CD4-positive, alpha-beta memory T cell (primary cell): Measurements from ENCODE around the gene DGLUCY. TPM values are rescaled to one million over a fixed set of nuclear protein-coding genes. Genes with fewer than 3 reads are reported as not detected.

Experiments used
- CTCF ChIA-PET: fragments of 350-600 bp; sonication (Branson Sonifier 250); formaldehyde crosslinking; loops from one replicate; lab custom pipeline; 2021; ENCODE audit warnings: inconsistent platforms; ENCODE audit not compliant: partially characterized antibody; lab: Charles Lee
- POLR2A ChIA-PET: fragments of 350-600 bp; sonication (Branson Sonifier 250); formaldehyde crosslinking; loops from one replicate; lab custom pipeline; 2021; ENCODE audit not compliant: partially characterized antibody; lab: Charles Lee
- DNase-seq, 5 donors: peaks; one replicate each; pipeline versions ENCODE4 v3.0.0 to v3.0.0-alpha.2; 2020 to 2022; ENCODE audit warnings: mixed read lengths in 1 of 5
- H3K27ac ChIP-seq: one replicate; pipeline ENCODE4 v1.7.0; 2013; ENCODE audit warnings: low read depth, low read length
- H3K27me3 ChIP-seq: 2 replicates; pipeline ENCODE4 v1.7.0; 2013; ENCODE audit warnings: mild to moderate bottlenecking, low read length, moderate library complexity; ENCODE audit not compliant: insufficient read depth
- H3K36me3 ChIP-seq: 2 replicates; pipeline ENCODE4 v1.7.0; 2013; ENCODE audit warnings: mild to moderate bottlenecking, low read length, moderate library complexity; ENCODE audit not compliant: insufficient read depth
- H3K4me1 ChIP-seq: 2 replicates; pipeline ENCODE4 v1.7.0; 2013; ENCODE audit warnings: mild to moderate bottlenecking, low read length, moderate library complexity; ENCODE audit not compliant: insufficient read depth
- H3K4me3 ChIP-seq, 2 donors: one replicate each; pipeline ENCODE4 v1.7.0; 2013; ENCODE audit warnings: low read length in 2 of 2, mild to moderate bottlenecking in 1 of 2
- H3K9me3 ChIP-seq, 2 donors: one replicate each; pipeline ENCODE4 v1.7.0; 2013; ENCODE audit warnings: low read length in 2 of 2, control low read depth in 1 of 2; ENCODE audit not compliant: control insufficient read depth in 1 of 2
- H3K27ac Mint-ChIP-seq, 7 donors: one replicate each; pipeline ENCODE4 v1.8.0; 2020 to 2021; ENCODE audit warnings: mixed read lengths in 7 of 7, mild to moderate bottlenecking in 6 of 7, inconsistent platforms in 3 of 7, moderate library complexity in 3 of 7
- H3K27me3 Mint-ChIP-seq, 2 donors: one replicate each; pipeline ENCODE4 v1.8.0; 2020 to 2021; ENCODE audit warnings: mixed read lengths in 2 of 2
- H3K36me3 Mint-ChIP-seq, 2 donors: one replicate each; pipeline ENCODE4 v1.8.0; 2020 to 2021; ENCODE audit warnings: mixed read lengths in 2 of 2, inconsistent platforms in 1 of 2, mild to moderate bottlenecking in 1 of 2
- H3K4me1 Mint-ChIP-seq, 4 donors: one replicate each; pipeline ENCODE4 v1.8.0; 2020 to 2021; ENCODE audit warnings: mixed read lengths in 4 of 4, mild to moderate bottlenecking in 1 of 4
- H3K4me3 Mint-ChIP-seq, 8 donors: one replicate each; pipeline ENCODE4 v1.8.0; 2020 to 2021; ENCODE audit warnings: mixed read lengths in 8 of 8, mild to moderate bottlenecking in 7 of 8, moderate library complexity in 6 of 8, inconsistent platforms in 3 of 8
- H3K9me3 Mint-ChIP-seq, 8 donors: one replicate each; pipeline ENCODE4 v1.8.0; 2020 to 2021; ENCODE audit warnings: mixed read lengths in 8 of 8, mild to moderate bottlenecking in 5 of 8, inconsistent platforms in 3 of 8, moderate library complexity in 1 of 8
- intact Hi-C: fragments of 100-400 bp; cut with micrococcal nuclease; formaldehyde crosslinking; loops from one replicate; pipeline ENCODE4 v1.15.1; 2023
- polyA plus RNA-seq, 2 donors: library from polyadenylated mRNA; unstranded; fragments of 300-500 nt; fragmentation: Illumina TruSeq; gene quantifications; one replicate each; pipeline ENCODE4 v1.2.3, GENCODE V29; 2021
- total RNA-seq, 2 experiments: library from RNA; stranded (reverse); gene quantifications; one replicate each; pipeline ENCODE4 v1.2.3, GENCODE V29; 2021

The DGLUCY gene
- total and polyA plus RNA-seq, 4 experiments from 2014 or later: 40.9 to 141 (median 89.0) TPM

DNA sequence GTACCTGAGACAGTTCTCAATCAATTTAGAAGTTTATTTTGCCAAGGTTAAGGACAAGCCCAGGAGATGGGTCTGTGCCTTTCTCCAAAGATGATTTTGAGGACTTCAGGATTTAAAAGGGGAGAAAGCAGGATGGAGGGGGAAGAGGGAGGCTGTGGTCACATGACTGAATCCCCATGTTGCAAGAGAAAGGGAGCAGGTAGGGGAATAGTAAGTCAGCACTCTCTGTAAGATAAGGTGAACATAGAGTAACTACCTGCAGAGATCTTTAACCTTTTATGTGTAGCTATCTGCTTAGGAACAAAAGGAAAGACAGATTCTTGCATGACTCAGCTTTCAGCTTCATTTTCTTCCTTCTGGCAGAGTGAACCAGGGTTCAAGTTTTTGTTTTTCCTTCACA lies 25.9 kb downstream of the DGLUCY start:
- no peak for DNase-seq
- Mint-ChIP-seq H3K27me3 (no peaks in the 10 kb centered on the region), H3K36me3 (peaks cover 14 to 28% of the 10 kb centered on the region in 2 donors), H3K9me3 (no peaks in the 10 kb centered on the region), H3K4me1 (peaks cover 24 to 56% (median 45%) of the 10 kb centered on the region in 4 donors), H3K27ac (peak overlapping the region in 5 of 7 donors; percentile 25 to 70 (median 56)), H3K4me3 (no peak overlapping the region)
- peaks cover 20% of the 10 kb centered on the region for H3K4me1 ChIP-seq
- no peak overlapping the region for H3K27ac ChIP-seq
- CTCF ChIA-PET: interaction anchor here (0.7 to 2.9 kb wide), 13 partner anchors 21 to 250 kb away, joined by 3 to 18 read pairs (median 5); partner anchors contain the start of genes DGLUCY and RPS6KA5
- H3K27me3 ChIP-seq: no peaks in the 10 kb centered on the region
- no peaks in the 10 kb centered on the region for H3K9me3 ChIP-seq
- H3K4me3 ChIP-seq: no peak overlapping the region
- intact Hi-C loops: loop anchor here (1.0 kb wide), 1 partner anchor 236 kb away; no protein-coding TSS in a partner anchor
- H3K36me3 ChIP-seq: peaks cover 4% of the 10 kb centered on the region
- POLR2A ChIA-PET: interaction anchor here (2.1 to 2.6 kb wide), 2 partner anchors 25 to 80 kb away, joined by 13 to 15 read pairs; partner anchors contain the start of genes DGLUCY and RPS6KA5

- Mint-ChIP-seq H3K36me3 (peaks cover 12 to 32% of the 10 kb centered on the region in 2 donors), H3K4me3 (no peak overlapping the region), H3K27me3 (no peaks in the 10 kb centered on the region), H3K27ac (peak overlapping the region in 5 of 7 donors; percentile 15 to 64 (median 25)), H3K9me3 (no peaks in the 10 kb centered on the region), H3K4me1 (peaks cover 24 to 62% (median 47%) of the 10 kb centered on the region in 4 donors)
- Histone ChIP-seq H3K27ac (no peak overlapping the region), H3K27me3 (no peaks in the 10 kb centered on the region), H3K9me3 (no peaks in the 10 kb centered on the region), H3K4me1 (peaks cover 27% of the 10 kb centered on the region), H3K4me3 (no peak overlapping the region), H3K36me3 (peaks cover 8% of the 10 kb centered on the region)
- ChIA-PET POLR2A (interaction anchor here (0.7 kb wide), 1 partner anchor 347 kb away, joined by 3 read pairs; no protein-coding TSS in a partner anchor), CTCF (interaction anchor here (0.7 to 2.9 kb wide), 5 partner anchors 24 to 82 kb away, joined by 3 to 18 read pairs (median 14); partner anchors contain the start of genes DGLUCY and RPS6KA5)
- intact Hi-C loops: loop anchor here (1.0 kb wide), 1 partner anchor 237 kb away; no protein-coding TSS in a partner anchor
- DNase-seq: no peak
These were observed 26.8 kb downstream of the DGLUCY start for GRCh38 chr14:91140672-91141071.

- no peak overlapping the region for H3K4me3 ChIP-seq
- Mint-ChIP-seq H3K4me1 (peaks cover 24 to 62% (median 47%) of the 10 kb centered on the region in 4 donors), H3K9me3 (no peaks in the 10 kb centered on the region), H3K36me3 (peaks cover 14 to 43% of the 10 kb centered on the region in 2 donors), H3K4me3 (peak overlapping the region in 5 of 8 donors; percentile 13 to 73 (median 47)), H3K27ac (peak overlapping the region; percentile 37 to 85 (median 68)), H3K27me3 (no peaks in the 10 kb centered on the region)
- CTCF ChIA-PET: interaction anchor here (1.0 to 1.8 kb wide), 4 partner anchors 31 to 239 kb away, joined by 3 to 9 read pairs (median 6); partner anchors contain the start of gene RPS6KA5
- no peaks in the 10 kb centered on the region for H3K9me3 ChIP-seq
- no peak overlapping the region for H3K27ac ChIP-seq
- DNase-seq: peak; percentile 13 to 65 (median 22)
- intact Hi-C loops: no loop called here
- H3K4me1 ChIP-seq: peaks cover 27% of the 10 kb centered on the region
- H3K36me3 ChIP-seq: peaks cover 20% of the 10 kb centered on the region
- H3K27me3 ChIP-seq: no peaks in the 10 kb centered on the region
- POLR2A ChIA-PET: no interaction called here
These were observed 28.4 kb downstream of the DGLUCY start for GRCh38 chr14:91142214-91142668.

DNA sequence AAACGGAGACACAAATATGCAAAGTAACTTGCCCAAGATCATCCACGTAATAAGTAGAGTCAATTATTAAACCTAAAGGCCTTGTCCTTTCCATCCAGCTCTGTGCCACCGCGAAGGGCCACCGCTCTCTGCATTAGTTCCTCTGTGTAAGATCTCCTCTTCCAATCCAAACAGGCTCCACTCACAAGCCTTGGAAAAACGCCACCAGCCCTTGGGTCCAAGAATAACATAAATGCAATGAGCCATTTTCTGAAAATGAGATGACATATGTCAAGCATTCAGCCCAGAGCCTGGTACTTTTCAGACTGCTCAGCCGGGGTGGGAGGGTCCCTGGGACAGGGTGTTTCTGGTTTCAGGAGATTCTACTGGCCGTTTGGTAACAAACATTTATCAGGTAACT lies 30.0 kb downstream of the DGLUCY start:
- H3K27ac ChIP-seq: no peak overlapping the region
- peaks cover 27% of the 10 kb centered on the region for H3K4me1 ChIP-seq
- no peaks in the 10 kb centered on the region for H3K27me3 Mint-ChIP-seq
- peak overlapping the region in 6 of 7 donors; percentile 10 to 86 (median 69) for H3K27ac Mint-ChIP-seq
- no peaks in the 10 kb centered on the region for H3K27me3 ChIP-seq
- no peak for DNase-seq
- CTCF ChIA-PET: interaction anchor here (1.8 kb wide), 1 partner anchor 29 kb away, joined by 4 read pairs; no protein-coding TSS in a partner anchor
- peaks cover 24% of the 10 kb centered on the region for H3K36me3 ChIP-seq
- intact Hi-C loops: no loop called here
- no peaks in the 10 kb centered on the region for H3K9me3 Mint-ChIP-seq
- peaks cover 22 to 55% (median 43%) of the 10 kb centered on the region in 4 donors for H3K4me1 Mint-ChIP-seq
- POLR2A ChIA-PET: no interaction called here
- no peaks in the 10 kb centered on the region for H3K9me3 ChIP-seq
- H3K4me3 Mint-ChIP-seq: no peak overlapping the region
- H3K36me3 Mint-ChIP-seq: peaks cover 18 to 42% of the 10 kb centered on the region in 2 donors
- no peak overlapping the region for H3K4me3 ChIP-seq

DNA sequence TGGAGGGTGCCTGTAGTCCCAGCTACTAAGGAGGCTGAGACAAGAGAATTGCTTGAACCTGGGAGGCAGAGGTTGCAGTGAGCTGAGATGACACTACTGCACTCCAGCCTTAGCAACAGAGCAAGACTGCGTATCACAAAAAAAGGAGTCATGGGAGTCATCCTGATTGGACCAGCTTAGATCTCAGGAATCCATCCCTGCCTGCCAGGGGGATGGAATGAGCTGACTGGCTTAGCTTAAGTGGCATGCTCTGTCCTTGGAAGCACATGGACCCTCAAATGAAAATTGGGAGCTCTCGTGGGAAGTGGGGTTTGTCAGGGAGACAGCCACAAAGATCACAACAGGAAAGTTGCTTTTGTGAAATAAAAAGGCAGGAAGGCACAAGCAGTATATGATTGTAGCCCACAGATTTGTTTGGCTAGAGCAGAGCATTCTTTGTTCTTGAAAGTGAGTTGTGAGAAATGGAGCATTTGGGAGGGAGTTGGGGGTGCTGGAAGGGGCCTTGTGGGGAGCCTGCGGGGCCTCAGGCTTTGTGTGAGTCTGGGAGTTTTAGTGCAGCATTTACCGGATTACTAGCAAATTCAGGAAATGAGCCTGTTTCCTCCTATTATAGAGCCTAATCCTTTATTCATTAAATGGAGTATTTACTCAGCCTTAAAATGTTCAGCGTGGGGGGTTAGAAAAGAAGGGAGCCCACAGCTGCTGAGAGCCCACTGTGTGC lies 30.7 kb downstream of the DGLUCY start:
- Histone ChIP-seq H3K36me3 (peaks cover 24% of the 10 kb centered on the region), H3K27ac (no peak overlapping the region), H3K9me3 (no peaks in the 10 kb centered on the region), H3K4me1 (peaks cover 27% of the 10 kb centered on the region), H3K4me3 (no peak overlapping the region), H3K27me3 (no peaks in the 10 kb centered on the region)
- Mint-ChIP-seq H3K27me3 (no peaks in the 10 kb centered on the region), H3K27ac (peak overlapping the region in 6 of 7 donors; percentile 38 to 72 (median 64)), H3K9me3 (no peaks in the 10 kb centered on the region), H3K4me3 (no peak overlapping the region), H3K4me1 (peaks cover 22 to 51% (median 42%) of the 10 kb centered on the region in 4 donors), H3K36me3 (peaks cover 18 to 42% of the 10 kb centered on the region in 2 donors)
- intact Hi-C loops: no loop called here
- ChIA-PET CTCF (interaction anchor here (0.9 to 1.8 kb wide), 2 partner anchors 28 to 33 kb away, joined by 3 to 4 read pairs; no protein-coding TSS in a partner anchor), POLR2A (interaction anchor here (2.8 kb wide), 1 partner anchor 83 kb away, joined by 9 read pairs; the partner anchor contains the start of gene RPS6KA5)
- DNase-seq: no peak

DNA sequence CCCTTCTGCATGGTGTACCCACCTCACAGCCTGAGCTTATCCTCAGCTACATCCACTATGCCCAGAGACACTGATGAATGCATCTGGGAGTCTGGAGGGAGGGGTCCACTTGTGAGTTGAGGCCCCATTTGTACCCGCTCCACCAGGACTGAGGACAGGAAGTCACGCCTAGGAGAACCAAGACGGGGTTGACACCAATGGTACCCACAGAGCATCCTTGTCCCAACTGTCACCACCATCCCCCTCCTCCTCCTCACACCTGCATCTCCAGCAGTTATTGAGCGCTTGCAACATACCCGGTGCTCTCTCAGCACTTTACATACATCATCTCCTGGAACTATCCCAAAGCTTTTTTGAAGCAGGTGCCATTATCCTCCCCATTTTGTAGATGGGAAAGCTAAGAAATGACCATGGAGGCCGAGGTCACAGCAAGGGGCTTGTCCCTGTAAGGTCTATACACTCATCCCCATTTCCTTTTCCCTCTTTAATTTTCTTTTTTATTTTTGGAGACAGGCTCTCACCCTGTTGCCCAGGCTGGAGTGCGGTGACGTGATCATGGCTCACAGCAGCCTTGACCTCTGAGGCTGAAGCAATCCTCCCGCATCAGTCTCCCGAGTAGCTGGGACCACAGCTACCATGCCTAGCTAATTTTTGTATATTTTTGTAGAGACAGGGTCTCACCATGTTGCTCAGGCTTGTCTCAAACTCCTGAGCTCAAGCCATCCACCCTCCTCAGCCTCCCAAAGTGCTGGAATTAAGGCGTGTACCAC lies 31.7 kb downstream of the DGLUCY start:
- peaks cover 17 to 42% of the 10 kb centered on the region in 2 donors for H3K36me3 Mint-ChIP-seq
- peaks cover 24% of the 10 kb centered on the region for H3K36me3 ChIP-seq
- H3K27me3 ChIP-seq: no peaks in the 10 kb centered on the region
- no peak overlapping the region for H3K4me3 ChIP-seq
- intact Hi-C loops: no loop called here
- H3K9me3 ChIP-seq: no peaks in the 10 kb centered on the region
- no peaks in the 10 kb centered on the region for H3K9me3 Mint-ChIP-seq
- H3K27ac Mint-ChIP-seq: peak overlapping the region in 2 of 7 donors; percentile 50 to 53
- DNase-seq: no peak
- ChIA-PET CTCF (interaction anchor here (0.8 to 1.6 kb wide), 3 partner anchors 8 to 86 kb away, joined by 3 to 5 read pairs (median 3); no protein-coding TSS in a partner anchor), POLR2A (interaction anchor here (1.1 to 2.8 kb wide), 2 partner anchors 30 to 84 kb away, joined by 3 to 9 read pairs; partner anchors contain the start of gene RPS6KA5)
- H3K4me1 Mint-ChIP-seq: peaks cover 16 to 43% (median 35%) of the 10 kb centered on the region in 4 donors
- H3K4me1 ChIP-seq: peaks cover 23% of the 10 kb centered on the region
- no peak overlapping the region for H3K4me3 Mint-ChIP-seq
- H3K27me3 Mint-ChIP-seq: no peaks in the 10 kb centered on the region
- H3K27ac ChIP-seq: no peak overlapping the region
